ENCODE measurements around the gene PHACTR3.
"Not testable (repeated sequence)": the region's sequence is repeated elsewhere in the genome, so short reads cannot be mapped to it uniquely, and the experiment has no call there.

The PHACTR3 gene

GRCh38 chr20:59858425-59858824, 254.1 kb downstream of the PHACTR3 start:
- no peak for DNase-seq (ENCODE audit: low read depth in 2 of 2)

GRCh38 chr20:59861401-59861800, 257.1 kb downstream of the PHACTR3 start:
- no peak for DNase-seq (ENCODE audit: low read depth in 2 of 2)

- DNase-seq (ENCODE audit: low read depth in 2 of 2): no peak
Measured at GRCh38 chr20:59863058-59863457, 258.7 kb downstream of the PHACTR3 start.

- no peak for DNase-seq (ENCODE audit: low read depth in 2 of 2)
Measured at GRCh38 chr20:59864726-59865125, 260.4 kb downstream of the PHACTR3 start.

- DNase-seq (ENCODE audit: low read depth in 2 of 2): no peak
Measured at GRCh38 chr20:59866338-59866737, 262.0 kb downstream of the PHACTR3 start.

- no peak for DNase-seq (ENCODE audit: low read depth in 2 of 2)
Measured at GRCh38 chr20:59871096-59871495, 266.8 kb downstream of the PHACTR3 start.

- no peak for DNase-seq (ENCODE audit: low read depth in 2 of 2)
Measured at GRCh38 chr20:59873409-59873808, 269.1 kb downstream of the PHACTR3 start.

GRCh38 chr20:59880198-59880597, 275.9 kb downstream of the PHACTR3 start:
- no peak for DNase-seq (ENCODE audit: low read depth in 2 of 2)

- no peak for DNase-seq (ENCODE audit: low read depth in 2 of 2)
Measured at GRCh38 chr20:59884494-59884893, 280.2 kb downstream of the PHACTR3 start.

GRCh38 chr20:59888050-59888449, 283.7 kb downstream of the PHACTR3 start:
- DNase-seq (ENCODE audit: low read depth in 2 of 2): no peak

GRCh38 chr20:59890035-59890434, 285.7 kb downstream of the PHACTR3 start:
- DNase-seq (ENCODE audit: low read depth in 2 of 2): not testable (repeated sequence)

- no peak for DNase-seq (ENCODE audit: low read depth in 2 of 2)
Measured at GRCh38 chr20:59891581-59891980, 287.2 kb downstream of the PHACTR3 start.

- DNase-seq (ENCODE audit: low read depth in 2 of 2): no peak
Measured at GRCh38 chr20:59895908-59896307, 291.6 kb downstream of the PHACTR3 start.

Data from stimulated activated CD8-positive, alpha-beta memory T cell treated with anti-CD3 and anti-CD28 coated beads, Interleukin-2, amount 100 ng/mL, for 1 hour (primary cell).